Aorta (tissue), 5 donors: ENCODE measurements around the gene EXO1. TPM values are rescaled to one million over a fixed set of nuclear protein-coding genes. Genes with fewer than 3 reads are reported as not detected.
"Not testable (repeated sequence)": the region's sequence is repeated elsewhere in the genome, so short reads cannot be mapped to it uniquely, and the experiment has no call there.

Source experiments
- ATAC-seq: fragments of 200-7000 bp; cut with Tn5 transposase; one replicate; pipeline ENCODE4 v1.9.1; 2022; ENCODE audit warnings: moderate library complexity; ENCODE audit not compliant: low FRiP score
- DNase-seq, 2 donors: peaks; one replicate each; pipeline ENCODE4 v3.0.0-alpha.2; 2020
- H3K27ac ChIP-seq, 2 donors: one replicate each; pipeline ENCODE4 v1.5.1; 2013; ENCODE audit warnings: low read length in 2 of 2, mild to moderate bottlenecking in 2 of 2, moderate library complexity in 2 of 2, control low read depth in 1 of 2, inconsistent platforms in 1 of 2, low read depth in 1 of 2
- H3K27me3 ChIP-seq, 2 donors: one replicate each; pipeline ENCODE4 v1.6.1; 2013; ENCODE audit warnings: control low read depth in 1 of 2, low read length in 1 of 2, mild to moderate bottlenecking in 1 of 2, moderate library complexity in 1 of 2; ENCODE audit not compliant: insufficient read depth in 2 of 2, control insufficient read depth in 1 of 2
- H3K36me3 ChIP-seq, 2 donors: one replicate each; pipeline ENCODE4 v1.6.1; 2013; ENCODE audit warnings: control low read depth in 1 of 2, low read length in 1 of 2, mild to moderate bottlenecking in 1 of 2; ENCODE audit not compliant: insufficient read depth in 2 of 2, control insufficient read depth in 1 of 2
- H3K4me1 ChIP-seq, 2 donors: one replicate each; pipeline ENCODE4 v1.6.1; 2013; ENCODE audit warnings: low read length in 2 of 2, control low read depth in 1 of 2, mild to moderate bottlenecking in 1 of 2, moderate library complexity in 1 of 2; ENCODE audit not compliant: insufficient read depth in 2 of 2, control insufficient read depth in 1 of 2
- H3K4me3 ChIP-seq, 2 donors: one replicate each; pipeline ENCODE4 v1.5.1; 2013; ENCODE audit warnings: low read length in 2 of 2, control low read depth in 1 of 2, mild to moderate bottlenecking in 1 of 2
- H3K9me3 ChIP-seq: one replicate; pipeline ENCODE4 v1.6.1; 2013; ENCODE audit warnings: mild to moderate bottlenecking, low read length; ENCODE audit not compliant: control insufficient read depth
- WGBS, 2 donors: extraction: QIAGEN DNeasy Blood & Tissue Kit; methylation state at CpG; one replicate each; pipeline ENCODE4 v1.1.7; 2013; 5-methylcytosine and 5-hydroxymethylcytosine counted together
- intact Hi-C, 2 donors: fragments of 100-400 bp; cut with DNase I; formaldehyde crosslinking; loops; one replicate each; pipeline versions ENCODE4 v1.14.2 to v1.15.0; 2022
- polyA plus RNA-seq, 2 donors: library from polyadenylated mRNA; stranded (reverse); fragments of 200-250 nt; gene quantifications; one replicate each; pipeline ENCODE4 v1.2.3, GENCODE V29; 2013
- total RNA-seq, 2 donors: library from RNA; stranded (reverse); fragmentation: NEBNext Ultra II Directional; extraction: Animal tissue kit (Norgen Biotek cat#: 25700); gene quantifications; one replicate each; pipeline ENCODE4 v1.2.1, GENCODE V29; 2021
- donor health status: healthy with polysubstance abuse.
- donor health status: Bipolar disorder and iron deficiency.
- donor health status: DM: no; HTN: no; CAD: no.
- donor health status: DM: no; HTN: no; CAD: no.
- donor health status: DM: yes; HTN: yes; CAD: no.

EXO1 gene
- total and polyA plus RNA-seq, 4 donors, result 0.38 to 1.5 (median 0.89) TPM

- Histone ChIP-seq H3K4me1 (peaks cover 0 to 6% of the 10 kb centered on the region in 2 donors), H3K36me3 (no peaks in the 10 kb centered on the region), H3K9me3 (no peaks in the 10 kb centered on the region), H3K4me3 (no peak overlapping the region), H3K27ac (no peak overlapping the region), H3K27me3 (no peaks in the 10 kb centered on the region)
- intact Hi-C loops, result loop anchor here in 1 of 2 donors (10.0 kb wide), 1 partner anchor 314 kb away; the partner anchor contains the start of gene KMO
- ATAC-seq, result no peak
- no peak for DNase-seq
- 4 to 6% methylated on average over 13 of the region's 13 CpGs for WGBS, 2 donors
Measured at GRCh38 chr1:241848686-241849344, 811 bp downstream of the EXO1 start.

GRCh38 chr1:241849345-241849695 is 1.3 kb downstream of the EXO1 start:
- no peaks in the 10 kb centered on the region for H3K27me3 ChIP-seq
- peaks cover 0 to 6% of the 10 kb centered on the region in 2 donors for H3K4me1 ChIP-seq
- intact Hi-C loops, result loop anchor here in 1 of 2 donors (10.0 kb wide), 1 partner anchor 315 kb away; the partner anchor contains the start of gene KMO
- no peaks in the 10 kb centered on the region for H3K36me3 ChIP-seq
- no peak overlapping the region for H3K4me3 ChIP-seq
- no peak overlapping the region for H3K27ac ChIP-seq
- DNase-seq, result no peak
- H3K9me3 ChIP-seq, result no peaks in the 10 kb centered on the region
- WGBS, 2 donors, result 38 to 46% methylated on average over 6 of the region's 6 CpGs
- ATAC-seq, result no peak

GRCh38 chr1:241855545-241856140 is 7.6 kb downstream of the EXO1 start:
- H3K4me1 ChIP-seq, H3K4me3 ChIP-seq, H3K36me3 ChIP-seq, intact Hi-C loops, H3K27ac ChIP-seq, H3K9me3 ChIP-seq, ATAC-seq, H3K27me3 ChIP-seq, DNase-seq: not testable (repeated sequence)
- 92 to 95% methylated on average over 29 to 36 of the region's 41 CpGs for whole genome bisulfite sequencing, 2 donors

- H3K4me3 ChIP-seq, result no peak overlapping the region
- intact Hi-C loops, result no loop called here
- WGBS, 2 donors, result 74 to 77% methylated on average over 6 of the region's 6 CpGs
- DNase-seq (no peak), ATAC-seq (no peak)
- no peaks in the 10 kb centered on the region for H3K36me3 ChIP-seq
- H3K4me1 ChIP-seq, result no peaks in the 10 kb centered on the region
- no peaks in the 10 kb centered on the region for H3K9me3 ChIP-seq
- H3K27me3 ChIP-seq, result no peaks in the 10 kb centered on the region
- no peak overlapping the region for H3K27ac ChIP-seq
Measured at GRCh38 chr1:241857131-241857530, 9.1 kb downstream of the EXO1 start.

GRCh38 chr1:241860922-241861321 is 12.9 kb downstream of the EXO1 start:
- Histone ChIP-seq H3K27me3 (no peaks in the 10 kb centered on the region), H3K4me1 (no peaks in the 10 kb centered on the region), H3K4me3 (no peak overlapping the region), H3K36me3 (no peaks in the 10 kb centered on the region), H3K27ac (no peak overlapping the region), H3K9me3 (no peaks in the 10 kb centered on the region)
- ATAC-seq (no peak), DNase-seq (no peak)
- WGBS, 2 donors, result 79 to 89% methylated on average over 6 of the region's 6 CpGs
- intact Hi-C loops, result no loop called here

- Histone ChIP-seq H3K4me3 (no peak overlapping the region), H3K9me3 (no peaks in the 10 kb centered on the region), H3K27me3 (no peaks in the 10 kb centered on the region), H3K4me1 (no peaks in the 10 kb centered on the region), H3K27ac (no peak overlapping the region), H3K36me3 (no peaks in the 10 kb centered on the region)
- WGBS, 2 donors, result 86 to 97% methylated on average over 1 of the region's 1 CpG
- ATAC-seq, result no peak
- intact Hi-C loops, result no loop called here
- DNase-seq, result no peak
Measured at GRCh38 chr1:241869022-241869421, 21.0 kb downstream of the EXO1 start.

- intact Hi-C loops, result no loop called here
- H3K9me3 ChIP-seq, result no peaks in the 10 kb centered on the region
- ATAC-seq, result no peak
Measured at GRCh38 chr1:241870336-241870735, 22.3 kb downstream of the EXO1 start.

GRCh38 chr1:241870746-241871430 is 22.9 kb downstream of the EXO1 start:
- Histone ChIP-seq H3K27me3 (no peaks in the 10 kb centered on the region), H3K4me1 (no peaks in the 10 kb centered on the region), H3K9me3 (no peaks in the 10 kb centered on the region), H3K27ac (no peak overlapping the region), H3K36me3 (no peaks in the 10 kb centered on the region), H3K4me3 (no peak overlapping the region)
- 79 to 82% methylated on average over 3 of the region's 3 CpGs for WGBS, 2 donors
- ATAC-seq (no peak), DNase-seq (no peak)
- intact Hi-C loops, result no loop called here

More at GRCh38 chr1:241870336-241870735, 22.3 kb downstream of the EXO1 start:
- Histone ChIP-seq H3K27me3 (no peaks in the 10 kb centered on the region), H3K4me3 (no peak overlapping the region), H3K27ac (no peak overlapping the region), H3K4me1 (no peaks in the 10 kb centered on the region), H3K36me3 (no peaks in the 10 kb centered on the region)
- DNase-seq, result no peak

- Histone ChIP-seq H3K4me3 (no peak overlapping the region), H3K27me3 (no peaks in the 10 kb centered on the region), H3K27ac (no peak overlapping the region), H3K9me3 (no peaks in the 10 kb centered on the region), H3K36me3 (no peaks in the 10 kb centered on the region), H3K4me1 (no peaks in the 10 kb centered on the region)
- 92 to 93% methylated on average over 6 of the region's 6 CpGs for WGBS, 2 donors
- DNase-seq, result no peak
- ATAC-seq, result no peak
- intact Hi-C loops, result no loop called here
Measured at GRCh38 chr1:241881440-241881839, 33.4 kb downstream of the EXO1 start.
